Measurements from ENCODE around the gene C10orf90.

Gene C10orf90

GRCh38 chr10:126438407-126438783 is 232.1 kb downstream of the C10orf90 start:
- in situ Hi-C loops (cut with HindIII; ENCODE audit: low sequenced_read_pairs), result no loop called here

- in situ Hi-C loops (cut with HindIII; ENCODE audit: low sequenced_read_pairs), result no loop called here
Observed at GRCh38 chr10:126437635-126438406, 232.7 kb downstream of the C10orf90 start.

- in situ Hi-C loops (cut with HindIII; ENCODE audit: low sequenced_read_pairs), result no loop called here
Observed at GRCh38 chr10:126434235-126434634, 236.3 kb downstream of the C10orf90 start.

GRCh38 chr10:126433351-126433750 is 237.1 kb downstream of the C10orf90 start:
- in situ Hi-C loops (cut with HindIII; ENCODE audit: low sequenced_read_pairs), result no loop called here

GRCh38 chr10:126432507-126432906 is 238.0 kb downstream of the C10orf90 start:
- in situ Hi-C loops (cut with HindIII; ENCODE audit: low sequenced_read_pairs), result no loop called here

- in situ Hi-C loops (cut with HindIII; ENCODE audit: low sequenced_read_pairs), result no loop called here
Observed at GRCh38 chr10:126431816-126432215, 238.7 kb downstream of the C10orf90 start.

GRCh38 chr10:126430512-126430911 is 240.0 kb downstream of the C10orf90 start:
- in situ Hi-C loops (cut with HindIII; ENCODE audit: low sequenced_read_pairs), result no loop called here

- in situ Hi-C loops (cut with HindIII; ENCODE audit: low sequenced_read_pairs), result no loop called here
Observed at GRCh38 chr10:126429275-126429674, 241.2 kb downstream of the C10orf90 start.

- in situ Hi-C loops (cut with HindIII; ENCODE audit: low sequenced_read_pairs), result no loop called here
Observed at GRCh38 chr10:126425489-126426065, 244.9 kb downstream of the C10orf90 start.

GRCh38 chr10:126425032-126425431 is 245.5 kb downstream of the C10orf90 start:
- in situ Hi-C loops (cut with HindIII; ENCODE audit: low sequenced_read_pairs), result no loop called here

- in situ Hi-C loops (cut with HindIII; ENCODE audit: low sequenced_read_pairs), result no loop called here
Observed at GRCh38 chr10:126423732-126424491, 246.6 kb downstream of the C10orf90 start.

- in situ Hi-C loops (cut with HindIII; ENCODE audit: low sequenced_read_pairs), result no loop called here
Observed at GRCh38 chr10:126422567-126422966, 247.9 kb downstream of the C10orf90 start.

GRCh38 chr10:126421756-126422256 is 248.7 kb downstream of the C10orf90 start:
- in situ Hi-C loops (cut with HindIII; ENCODE audit: low sequenced_read_pairs), result no loop called here

GRCh38 chr10:126420567-126421300 is 249.8 kb downstream of the C10orf90 start:
- in situ Hi-C loops (cut with HindIII; ENCODE audit: low sequenced_read_pairs), result no loop called here

GRCh38 chr10:126417220-126417825 is 253.2 kb downstream of the C10orf90 start:
- in situ Hi-C loops (cut with HindIII; ENCODE audit: low sequenced_read_pairs), result no loop called here

GRCh38 chr10:126409821-126410220 is 260.7 kb downstream of the C10orf90 start:
- in situ Hi-C loops (cut with HindIII; ENCODE audit: low sequenced_read_pairs), result no loop called here

GRCh38 chr10:126408953-126409641 is 261.4 kb downstream of the C10orf90 start:
- in situ Hi-C loops (cut with HindIII; ENCODE audit: low sequenced_read_pairs), result no loop called here

- in situ Hi-C loops (cut with HindIII; ENCODE audit: low sequenced_read_pairs), result no loop called here
Observed at GRCh38 chr10:126407831-126408230, 262.7 kb downstream of the C10orf90 start.

- in situ Hi-C loops (cut with HindIII; ENCODE audit: low sequenced_read_pairs), result no loop called here
Observed at GRCh38 chr10:126405239-126405775, 265.2 kb downstream of the C10orf90 start.
